HG03060 (cell line): ENCODE results near the gene C2.

Experiments
- ATAC-seq: cut with Tn5 transposase; IDR thresholded peaks from one replicate; pipeline ENCODE4 v1.9.1; 2021; ENCODE audit warnings: low read depth, moderate number of reproducible peaks; ENCODE audit not compliant: unreplicated experiment

Gene C2

DNA sequence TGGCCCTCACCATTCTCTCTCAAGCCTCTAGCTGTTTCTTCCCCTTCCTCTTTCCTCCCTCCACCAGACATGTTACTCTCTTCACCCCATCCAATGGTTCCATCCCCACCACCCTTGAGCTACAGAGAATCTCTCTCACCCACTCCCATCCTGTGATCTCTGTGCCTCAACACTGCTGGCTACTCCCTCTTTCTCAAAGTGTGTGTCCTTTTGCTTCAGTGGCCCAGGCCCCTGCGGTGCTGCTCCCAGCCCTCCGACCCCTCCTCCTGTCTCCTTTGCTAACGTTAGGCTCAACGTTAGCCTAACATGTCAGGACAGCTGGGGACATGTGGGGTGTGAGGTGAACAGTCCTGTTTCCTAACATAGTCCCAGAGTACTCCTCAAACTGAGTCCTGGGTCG, 25.4 kb downstream of the C2 start:
- ATAC-seq: no peak

DNA sequence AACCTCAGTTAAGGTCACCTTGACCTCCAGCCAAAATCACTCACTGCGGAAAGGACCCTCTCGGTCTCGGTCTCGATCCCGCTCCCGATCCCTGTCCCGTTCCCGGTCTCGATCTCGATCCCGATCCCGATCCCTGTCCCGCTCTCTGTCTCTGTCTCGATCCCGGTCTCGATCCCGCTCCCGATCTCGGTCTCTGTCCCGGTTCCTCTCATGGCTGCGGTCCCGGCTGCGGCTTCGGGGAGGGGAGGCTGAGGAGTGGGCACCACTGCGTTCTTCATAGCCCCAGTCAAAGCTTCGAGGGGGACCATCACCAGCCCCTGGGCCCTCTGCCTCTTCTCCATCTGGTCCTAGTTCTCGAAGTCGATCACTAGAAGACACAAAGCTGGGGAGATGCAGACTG, 27.0 kb downstream of the C2 start:
- no peak for ATAC-seq

DNA sequence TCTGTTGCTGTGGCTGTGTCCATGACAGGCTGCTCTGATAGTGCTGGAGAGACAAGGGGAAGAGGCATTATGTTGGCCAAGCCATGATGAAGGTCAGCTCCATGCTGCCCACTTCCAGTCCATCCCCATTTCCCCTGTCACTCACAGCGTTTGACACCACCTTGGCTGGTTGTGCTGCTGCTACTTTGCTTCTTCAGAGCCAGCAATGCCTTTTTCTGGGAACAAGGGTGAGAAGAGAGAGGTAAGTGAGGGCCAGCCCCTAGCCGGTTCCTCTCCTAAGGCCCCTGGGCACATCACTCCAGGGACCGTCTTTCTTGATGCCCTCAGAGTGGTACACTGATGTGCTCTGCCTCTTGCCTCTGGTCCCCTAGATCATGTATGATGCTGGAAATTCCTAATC, 29.3 kb downstream of the C2 start:
- ATAC-seq: no peak

DNA sequence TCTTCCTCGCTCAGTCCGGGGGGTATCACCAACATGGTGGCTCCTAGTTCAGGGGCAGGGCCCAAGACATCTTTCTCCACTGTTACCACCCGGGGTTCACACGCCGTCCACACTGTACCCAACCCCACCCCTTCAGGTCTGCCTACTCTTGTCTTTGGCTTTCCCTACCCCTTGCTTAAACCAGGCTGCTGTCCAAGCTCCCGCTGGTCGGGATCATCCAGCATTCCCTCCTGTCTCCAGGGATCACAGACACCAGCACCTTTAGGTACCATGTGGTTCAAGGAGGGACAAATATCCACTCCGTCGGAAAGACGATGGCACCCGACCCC, 30.9 kb downstream of the C2 start:
- ATAC-seq: no peak

DNA sequence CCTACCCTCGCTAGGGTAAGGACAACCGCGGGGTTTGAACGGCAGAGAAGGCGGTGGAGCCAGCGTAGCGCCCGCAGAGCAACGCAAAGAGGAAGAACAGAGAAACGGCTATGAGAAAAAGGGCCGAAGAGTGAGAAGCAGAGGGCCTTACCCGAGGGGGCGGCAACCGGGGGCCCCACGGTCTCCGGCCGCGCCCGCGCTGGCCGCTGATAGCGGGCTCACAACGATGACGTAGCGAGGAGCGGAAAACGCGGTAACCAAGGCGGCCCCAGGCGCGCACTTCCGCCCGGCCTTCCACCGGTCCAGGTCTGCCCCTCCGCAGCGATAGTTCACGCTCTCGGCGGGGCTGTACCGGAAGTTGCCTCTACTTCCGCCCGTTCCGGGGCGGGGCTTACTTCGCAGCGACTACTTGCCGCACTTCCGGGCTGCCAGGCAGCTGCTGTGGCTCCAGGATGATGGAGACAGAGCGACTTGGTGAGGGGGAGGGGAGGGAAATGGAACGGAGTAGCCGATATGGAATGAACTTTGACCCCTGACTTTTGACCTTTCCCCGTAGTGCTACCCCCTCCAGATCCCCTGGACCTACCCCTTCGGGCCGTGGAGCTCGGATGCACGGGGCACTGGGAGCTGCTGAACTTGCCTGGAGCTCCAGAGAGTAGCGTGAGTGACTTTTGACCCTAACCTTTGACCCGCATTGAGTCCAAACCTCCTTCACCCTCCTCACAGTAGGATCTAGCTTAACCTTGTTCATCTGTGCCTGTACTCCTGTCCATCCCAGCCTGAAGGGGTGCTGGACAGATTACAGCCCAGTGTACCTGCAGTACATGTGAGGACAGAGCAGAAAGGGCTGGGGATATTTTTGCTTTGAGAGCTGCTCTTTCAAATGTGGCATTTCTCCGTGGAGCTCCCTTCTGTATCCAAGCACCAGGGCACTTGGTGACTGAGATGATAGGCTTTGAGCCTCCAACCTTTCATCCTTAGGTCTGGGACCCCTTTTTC, 31.5 kb downstream of the C2 start, which contains the start of the genes NELFE and SKIC2:
NELFE (minus strand) TSS at position 231 of the 999 bp plus-strand sequence. CDS start 525 bp downstream, outside the sequence.
SKIC2 (plus strand) TSS at position 435 of the 999 bp plus-strand sequence; CDS start at position 453, 18 bp downstream.
- peak; percentile 92 for ATAC-seq

DNA sequence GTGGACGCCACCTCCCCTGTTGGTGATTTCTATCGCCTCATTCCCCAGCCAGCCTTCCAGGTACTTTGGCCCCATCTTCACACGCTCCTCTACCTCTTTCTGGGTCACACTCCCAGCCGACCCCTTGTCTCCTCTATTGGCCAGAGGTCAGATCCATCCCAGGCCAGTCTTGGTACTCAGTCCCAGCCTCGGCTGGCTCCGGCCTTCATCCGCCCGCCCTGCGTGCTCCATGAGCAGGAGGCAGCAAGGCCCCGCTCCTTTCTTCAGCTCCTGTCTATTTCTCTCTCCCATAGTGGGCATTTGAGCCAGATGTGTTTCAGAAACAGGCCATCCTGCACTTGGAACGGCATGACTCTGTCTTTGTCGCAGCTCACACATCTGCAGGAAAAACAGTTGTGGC, 34.1 kb downstream of the C2 start:
- ATAC-seq: no peak

DNA sequence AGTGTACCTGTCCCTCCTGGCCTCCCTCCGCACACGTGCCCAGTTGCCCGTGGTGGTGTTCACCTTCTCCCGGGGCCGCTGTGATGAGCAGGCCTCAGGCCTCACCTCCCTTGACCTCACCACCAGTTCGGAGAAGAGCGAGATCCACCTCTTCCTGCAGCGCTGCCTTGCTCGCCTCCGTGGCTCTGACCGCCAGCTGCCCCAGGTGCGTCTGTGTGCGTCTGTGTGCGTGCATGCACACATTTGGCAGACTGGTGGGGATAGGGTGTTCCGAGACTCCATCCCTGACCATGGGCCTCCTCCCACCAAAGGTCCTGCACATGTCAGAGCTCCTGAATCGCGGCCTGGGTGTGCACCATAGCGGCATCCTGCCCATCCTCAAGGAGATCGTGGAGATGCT, 36.4 kb downstream of the C2 start:
- no peak for ATAC-seq

DNA sequence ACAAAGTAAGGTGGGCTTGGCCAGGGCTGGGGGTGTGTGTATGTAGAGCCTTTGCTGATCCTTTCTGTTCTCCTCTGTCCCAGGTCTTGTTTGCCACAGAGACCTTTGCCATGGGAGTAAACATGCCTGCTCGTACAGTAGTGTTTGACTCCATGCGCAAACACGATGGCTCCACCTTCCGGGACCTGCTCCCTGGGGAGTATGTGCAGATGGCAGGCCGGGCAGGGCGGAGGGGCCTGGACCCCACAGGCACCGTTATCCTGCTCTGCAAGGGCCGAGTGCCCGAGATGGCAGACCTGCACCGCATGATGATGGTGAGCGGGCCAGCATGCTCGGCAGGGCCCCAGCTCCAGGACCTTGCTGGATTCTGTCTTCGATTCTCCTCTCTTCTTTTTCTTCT, 38.2 kb downstream of the C2 start:
- no peak for ATAC-seq

DNA sequence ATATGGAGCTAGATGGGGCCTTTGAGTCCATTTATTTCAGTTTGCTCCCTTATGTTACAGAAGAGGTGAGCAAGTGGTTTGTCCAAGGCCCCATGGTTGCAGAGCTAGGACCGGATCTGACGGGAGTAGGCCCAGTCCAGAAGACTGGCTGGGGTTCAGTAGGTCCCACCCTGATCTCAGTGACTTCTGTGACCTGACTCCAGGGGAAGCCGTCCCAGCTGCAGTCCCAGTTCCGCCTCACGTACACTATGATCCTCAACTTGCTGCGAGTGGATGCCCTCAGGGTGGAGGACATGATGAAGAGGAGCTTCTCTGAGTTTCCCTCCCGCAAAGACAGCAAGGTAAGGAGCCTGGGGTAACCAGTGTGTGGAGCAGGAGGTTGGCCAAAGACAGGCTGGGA, 39.0 kb downstream of the C2 start:
- ATAC-seq: no peak

DNA sequence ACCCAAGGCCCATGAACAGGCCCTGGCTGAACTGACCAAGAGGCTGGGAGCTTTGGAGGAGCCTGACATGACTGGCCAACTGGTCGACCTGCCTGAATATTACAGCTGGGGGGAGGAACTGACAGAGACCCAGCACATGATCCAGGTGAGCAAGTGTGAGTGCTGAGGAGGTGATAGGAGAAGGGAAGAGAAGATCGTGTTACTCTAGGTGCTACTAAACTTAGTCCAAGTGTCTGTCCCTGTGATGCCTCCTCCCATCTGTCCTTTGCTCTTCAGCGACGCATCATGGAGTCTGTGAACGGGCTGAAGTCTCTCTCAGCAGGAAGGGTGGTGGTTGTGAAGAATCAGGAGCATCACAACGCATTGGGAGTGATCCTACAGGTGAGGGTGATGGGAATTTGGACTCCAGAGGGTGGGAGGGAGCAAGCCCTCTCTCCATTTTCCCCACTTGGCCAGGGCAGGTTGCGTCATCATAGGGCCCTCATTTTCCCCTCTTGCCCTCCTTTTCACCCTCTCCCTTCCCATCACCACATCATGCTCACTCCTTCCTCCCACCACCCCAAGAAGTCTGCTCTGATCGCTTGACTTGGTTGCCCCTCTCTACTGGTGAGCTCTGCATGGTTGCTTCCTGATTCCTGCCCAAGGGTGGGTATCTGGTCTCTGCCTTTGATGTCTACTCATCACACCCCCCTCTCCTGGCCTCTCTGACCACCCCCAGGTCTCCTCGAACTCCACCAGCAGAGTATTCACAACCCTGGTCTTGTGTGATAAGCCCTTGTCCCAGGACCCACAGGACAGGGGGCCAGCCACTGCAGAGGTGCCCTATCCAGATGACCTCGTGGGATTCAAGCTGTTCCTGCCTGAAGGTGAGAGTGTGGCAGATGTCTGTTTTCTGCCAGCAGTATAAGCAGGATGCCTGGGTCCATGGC, 39.7 kb downstream of the C2 start:
- no peak for ATAC-seq

DNA sequence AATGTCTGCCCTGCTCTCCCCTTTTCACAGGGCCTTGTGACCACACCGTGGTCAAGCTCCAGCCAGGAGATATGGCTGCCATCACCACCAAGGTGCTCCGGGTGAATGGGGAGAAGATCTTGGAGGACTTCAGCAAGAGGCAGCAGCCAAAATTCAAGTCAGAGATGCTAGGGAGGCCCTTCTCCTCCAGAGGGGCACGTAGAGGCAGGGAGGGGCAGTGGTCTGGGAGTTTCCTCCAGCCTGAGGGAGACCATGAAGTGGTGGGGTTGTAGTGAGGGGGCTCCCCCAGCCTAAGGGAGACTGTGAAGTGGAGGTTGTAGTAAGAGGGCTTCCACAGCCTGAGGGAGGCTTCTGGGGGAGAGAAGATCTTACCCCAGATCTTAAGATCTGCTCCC, 40.4 kb downstream of the C2 start:
- no peak for ATAC-seq

DNA sequence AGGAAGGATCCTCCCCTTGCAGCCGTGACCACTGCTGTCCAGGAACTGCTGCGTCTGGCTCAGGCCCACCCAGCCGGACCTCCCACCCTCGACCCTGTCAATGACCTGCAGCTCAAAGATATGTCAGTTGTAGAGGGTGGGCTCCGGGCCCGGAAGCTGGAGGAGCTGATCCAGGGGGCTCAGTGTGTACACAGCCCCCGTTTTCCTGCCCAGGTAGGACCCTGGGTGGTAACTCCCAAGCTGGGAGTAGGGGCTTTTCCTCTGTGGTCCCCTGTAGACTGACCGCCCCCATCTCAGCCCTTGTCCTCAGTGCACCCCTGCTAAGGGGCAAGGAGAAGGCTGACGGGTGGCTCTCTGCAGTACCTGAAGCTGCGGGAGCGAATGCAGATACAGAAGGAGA, 40.8 kb downstream of the C2 start:
- no peak for ATAC-seq

DNA sequence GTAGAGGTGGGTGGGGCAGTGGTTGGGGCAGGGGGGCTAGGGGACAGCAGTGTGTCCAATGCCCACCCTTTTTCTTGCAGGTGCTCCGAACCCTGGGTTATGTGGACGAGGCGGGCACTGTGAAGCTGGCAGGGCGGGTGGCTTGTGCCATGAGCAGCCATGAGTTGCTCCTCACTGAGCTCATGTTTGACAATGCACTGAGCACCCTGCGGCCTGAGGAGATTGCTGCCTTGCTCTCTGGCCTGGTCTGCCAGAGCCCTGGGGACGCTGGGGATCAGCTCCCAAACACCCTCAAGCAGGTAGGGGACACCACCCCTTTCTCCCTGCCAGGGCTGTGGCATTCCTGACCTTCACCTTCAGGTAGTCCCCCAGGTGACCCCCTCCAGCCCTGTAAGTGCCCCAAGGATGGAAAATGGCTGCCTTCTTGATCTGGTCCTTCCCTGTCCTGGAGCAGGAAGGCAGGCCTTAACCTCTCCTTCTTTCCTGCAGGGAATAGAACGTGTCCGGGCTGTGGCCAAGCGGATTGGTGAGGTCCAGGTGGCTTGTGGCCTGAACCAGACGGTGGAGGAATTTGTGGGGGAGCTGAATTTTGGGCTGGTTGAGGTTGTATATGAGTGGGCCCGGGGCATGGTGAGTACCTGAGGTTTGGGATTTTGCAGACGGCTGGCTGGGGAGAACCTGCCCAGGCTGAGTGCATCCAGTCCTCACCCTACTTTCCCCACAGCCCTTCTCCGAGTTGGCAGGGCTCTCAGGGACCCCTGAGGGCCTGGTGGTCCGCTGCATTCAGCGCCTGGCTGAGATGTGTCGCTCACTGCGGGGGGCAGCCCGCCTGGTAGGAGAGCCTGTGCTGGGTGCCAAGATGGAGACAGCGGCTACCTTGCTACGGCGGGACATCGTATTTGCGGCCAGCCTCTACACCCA, 41.5 kb downstream of the C2 start:
- ATAC-seq: no peak

DNA sequence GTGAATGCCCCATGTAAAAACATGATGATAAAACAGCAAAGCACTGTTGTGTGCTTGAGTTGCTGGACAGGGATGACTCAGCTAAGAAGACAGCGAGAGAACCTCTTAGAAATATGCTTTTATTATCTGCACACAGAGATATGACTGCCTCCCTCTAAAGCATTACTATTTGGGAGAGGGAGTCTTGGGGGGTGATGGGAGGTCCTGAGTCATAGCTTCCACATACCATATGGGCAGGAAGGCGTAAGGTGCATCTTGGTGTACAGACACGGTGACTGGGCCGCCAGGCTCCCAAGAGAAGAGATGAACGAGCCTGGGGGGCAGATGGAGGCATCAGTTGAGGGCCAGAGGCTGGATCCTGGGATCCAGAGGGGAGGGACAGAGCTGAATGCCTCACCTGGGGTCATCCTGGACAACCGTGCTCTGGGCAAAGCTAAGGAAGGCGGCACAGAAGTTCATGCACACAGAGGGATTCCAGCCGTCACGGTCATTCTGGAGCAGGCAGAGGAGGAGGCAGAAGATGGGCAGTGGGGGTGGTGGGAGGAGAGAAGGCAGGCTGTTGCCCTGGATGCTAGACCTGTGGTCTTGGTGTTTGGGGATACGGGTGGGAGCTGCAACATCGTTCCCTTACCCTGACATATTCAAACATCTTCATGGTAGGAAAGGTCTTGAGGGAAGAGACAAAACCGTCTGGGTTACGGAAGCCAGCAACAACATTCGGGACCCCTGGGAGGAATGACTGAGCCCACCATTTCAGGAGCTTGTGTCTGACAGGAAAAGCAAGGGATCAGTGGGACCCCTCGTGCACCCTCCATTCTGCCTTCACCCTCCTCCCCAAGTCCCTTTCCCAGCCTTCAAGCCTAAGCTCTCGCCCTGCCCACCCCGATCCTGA, 42.4 kb downstream of the C2 start:
- ATAC-seq: no peak

DNA sequence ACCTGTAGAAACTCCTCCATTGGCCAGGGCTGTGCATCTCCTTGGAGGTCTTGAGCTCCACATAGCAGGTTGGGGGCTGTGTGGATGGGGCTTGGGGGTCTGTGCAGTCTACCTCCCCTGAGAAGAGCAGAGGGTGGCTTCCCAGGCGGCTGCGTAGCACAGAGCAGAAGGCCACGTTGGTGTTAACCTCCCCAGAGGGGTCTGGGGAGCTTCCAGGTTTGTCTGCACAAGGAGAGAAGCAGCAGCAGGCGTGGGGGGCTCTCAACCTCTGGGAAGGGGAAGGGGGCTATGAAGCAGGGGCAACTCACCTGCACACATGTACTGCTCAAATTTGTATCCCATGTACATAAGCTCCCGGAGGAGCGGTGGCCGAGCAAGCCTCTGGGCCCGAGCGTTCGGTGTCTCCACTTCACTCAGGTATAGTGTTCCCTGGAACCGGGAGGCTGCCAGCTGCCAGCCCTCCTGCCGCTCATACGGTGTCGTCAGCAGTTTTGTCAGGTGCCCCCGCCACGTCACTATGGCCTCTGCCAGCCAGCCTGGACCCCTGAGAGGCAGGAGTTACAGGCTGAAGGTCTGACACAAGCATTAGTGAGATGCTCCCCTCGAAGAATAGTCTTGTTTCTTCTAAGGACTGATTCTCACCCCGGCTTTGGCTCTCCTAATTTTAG, 43.2 kb downstream of the C2 start:
- ATAC-seq: no peak

DNA sequence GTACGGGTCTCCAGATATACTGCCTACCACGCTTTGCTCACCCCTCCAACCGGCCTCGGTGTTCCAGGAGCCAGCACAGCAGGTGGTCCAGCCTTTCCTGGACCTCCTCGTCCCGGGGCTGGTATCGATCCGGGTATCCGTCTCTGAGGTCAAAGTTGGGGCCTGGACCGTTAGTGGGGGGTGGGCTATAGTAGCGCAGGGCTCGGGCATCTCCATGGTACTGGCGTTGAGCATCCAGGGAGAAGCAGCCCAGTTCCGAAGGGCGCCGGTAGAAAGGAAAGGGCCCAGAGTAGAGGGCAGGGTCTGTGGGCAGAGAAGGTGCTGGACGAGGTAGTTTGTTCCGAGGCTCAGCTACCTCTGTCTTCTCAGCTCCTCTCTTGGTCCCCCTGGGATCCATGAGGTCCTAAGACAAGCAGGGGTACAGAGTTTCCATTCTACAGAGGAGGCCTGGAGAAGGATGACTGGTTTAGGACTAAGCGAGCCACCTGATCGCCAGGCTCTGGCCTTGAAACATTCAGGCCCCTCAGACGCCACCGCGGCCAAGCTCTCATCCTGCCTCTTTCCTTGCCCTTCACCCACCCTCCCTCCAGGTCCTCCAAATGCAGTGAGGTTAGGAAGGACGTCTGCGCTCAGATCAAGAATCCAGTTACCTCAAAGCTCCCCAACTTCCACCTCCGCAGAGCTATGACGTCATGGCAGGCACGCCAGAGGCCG, 43.9 kb downstream of the C2 start:
- ATAC-seq: no peak

DNA sequence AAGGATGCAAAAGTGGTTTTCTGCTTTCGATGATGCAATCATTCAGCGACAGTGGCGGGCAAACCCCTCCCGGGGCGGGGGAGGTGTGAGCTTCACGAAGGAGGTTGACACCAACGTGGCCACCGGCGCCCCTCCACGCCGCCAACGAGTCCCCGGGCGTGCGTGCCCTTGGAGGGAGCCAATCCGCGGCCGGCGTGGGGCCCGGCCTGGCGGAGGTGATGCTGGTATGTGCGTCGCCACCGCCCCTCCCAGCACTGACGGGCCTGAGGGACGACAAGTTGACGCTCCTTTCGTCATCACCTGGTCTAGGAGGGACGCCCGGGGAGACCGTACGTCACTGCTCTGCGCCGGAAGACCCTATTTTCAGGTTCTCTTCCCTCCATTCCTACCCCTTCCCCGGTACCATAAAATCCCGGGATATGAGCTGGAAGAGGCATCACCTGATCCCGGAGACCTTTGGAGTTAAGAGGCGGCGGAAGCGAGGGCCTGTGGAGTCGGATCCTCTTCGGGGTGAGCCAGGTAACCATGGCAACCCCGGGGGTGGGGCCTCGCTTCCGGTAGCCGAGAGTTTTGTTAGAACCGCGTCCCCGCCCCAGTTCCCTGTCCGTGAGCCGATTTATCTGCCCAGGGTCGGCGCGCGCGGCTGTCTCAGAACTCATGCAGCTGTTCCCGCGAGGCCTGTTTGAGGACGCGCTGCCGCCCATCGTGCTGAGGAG, 44.6 kb downstream of the C2 start, which contains the start of gene DXO:
DXO (minus strand) TSS at position 146 of the 716 bp plus-strand sequence. CDS start 463 bp downstream, outside the sequence.
- peak; percentile 78 for ATAC-seq
